Nephron progenitor cell (in vitro differentiated cells): ENCODE results near the gene ARMC3.
A peak's percentile ranks its signal among the peaks of the same experiment; 100 is the strongest.
"Not testable (repeated sequence)": the region's sequence is repeated elsewhere in the genome, so short reads cannot be mapped to it uniquely, and the experiment has no call there.

Source experiments
- DNase-seq: peaks from one replicate; pipeline ENCODE4 v3.0.0; 2021
- H3K27ac Mint-ChIP-seq: 2 replicates; pipeline ENCODE4 v1.8.0; 2021; ENCODE audit warnings: mild to moderate bottlenecking, moderate library complexity, mixed read lengths
- H3K27me3 Mint-ChIP-seq: 2 replicates; pipeline ENCODE4 v1.8.0; 2021; ENCODE audit warnings: mild to moderate bottlenecking, low read depth, mixed read lengths; ENCODE audit not compliant: poor library complexity
- H3K36me3 Mint-ChIP-seq: 2 replicates; pipeline ENCODE4 v1.8.0; 2021; ENCODE audit warnings: low read depth, mixed read lengths
- H3K4me1 Mint-ChIP-seq: 2 replicates; pipeline ENCODE4 v1.8.0; 2021; ENCODE audit warnings: mixed read lengths
- H3K4me3 Mint-ChIP-seq: 2 replicates; pipeline ENCODE4 v1.8.0; 2021; ENCODE audit warnings: mild to moderate bottlenecking, moderate library complexity, mixed read lengths
- H3K9me3 Mint-ChIP-seq: 2 replicates; pipeline ENCODE4 v1.8.0; 2021; ENCODE audit warnings: mild to moderate bottlenecking, moderate library complexity, mixed read lengths
- TF ChIP-seq, protein P1 (sequence below): fragments of 200-600 bp; sonication (generic); IDR thresholded peaks from 2 replicates; pipeline ENCODE4 v1.5.0; 2021; ENCODE audit warnings: antibody characterized with exemption

The ARMC3 gene

DNA sequence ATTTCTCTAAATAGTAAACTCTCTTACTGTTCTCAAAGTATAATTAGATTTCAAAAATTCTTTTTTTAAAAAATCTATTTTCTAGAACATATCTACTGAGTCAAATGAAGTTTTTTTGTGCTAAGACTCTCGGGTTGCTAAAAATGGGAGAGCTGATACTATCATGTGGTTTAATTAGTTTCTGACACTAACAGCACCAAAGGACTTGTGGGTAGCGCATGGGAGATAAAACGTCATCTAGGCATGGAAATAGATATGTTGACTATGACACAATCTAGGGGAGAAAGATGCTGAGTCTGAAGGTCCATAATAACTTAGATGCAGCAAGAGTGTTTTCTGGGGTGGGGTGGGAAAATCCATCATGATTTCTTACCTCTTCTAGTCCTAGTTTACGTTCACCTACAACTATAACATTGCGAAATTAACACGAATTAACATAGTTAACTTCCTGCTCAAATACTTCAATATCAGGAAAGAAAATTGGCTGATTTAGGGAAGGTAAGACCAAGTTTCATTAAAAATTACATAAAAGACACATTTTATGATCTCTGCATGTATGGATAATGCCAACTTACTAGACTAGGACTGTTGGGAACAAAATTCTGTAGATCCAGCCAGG is 14.3 kb upstream of the ARMC3 start:
- no peak for DNase-seq
- TF ChIP-seq, protein P1, sequence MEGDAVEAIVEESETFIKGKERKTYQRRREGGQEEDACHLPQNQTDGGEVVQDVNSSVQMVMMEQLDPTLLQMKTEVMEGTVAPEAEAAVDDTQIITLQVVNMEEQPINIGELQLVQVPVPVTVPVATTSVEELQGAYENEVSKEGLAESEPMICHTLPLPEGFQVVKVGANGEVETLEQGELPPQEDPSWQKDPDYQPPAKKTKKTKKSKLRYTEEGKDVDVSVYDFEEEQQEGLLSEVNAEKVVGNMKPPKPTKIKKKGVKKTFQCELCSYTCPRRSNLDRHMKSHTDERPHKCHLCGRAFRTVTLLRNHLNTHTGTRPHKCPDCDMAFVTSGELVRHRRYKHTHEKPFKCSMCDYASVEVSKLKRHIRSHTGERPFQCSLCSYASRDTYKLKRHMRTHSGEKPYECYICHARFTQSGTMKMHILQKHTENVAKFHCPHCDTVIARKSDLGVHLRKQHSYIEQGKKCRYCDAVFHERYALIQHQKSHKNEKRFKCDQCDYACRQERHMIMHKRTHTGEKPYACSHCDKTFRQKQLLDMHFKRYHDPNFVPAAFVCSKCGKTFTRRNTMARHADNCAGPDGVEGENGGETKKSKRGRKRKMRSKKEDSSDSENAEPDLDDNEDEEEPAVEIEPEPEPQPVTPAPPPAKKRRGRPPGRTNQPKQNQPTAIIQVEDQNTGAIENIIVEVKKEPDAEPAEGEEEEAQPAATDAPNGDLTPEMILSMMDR: no peak
- H3K4me3 Mint-ChIP-seq: no peak overlapping the region
- H3K4me1 Mint-ChIP-seq: peaks cover 13% of the 10 kb centered on the region
- peaks cover 13% of the 10 kb centered on the region for H3K36me3 Mint-ChIP-seq
- H3K9me3 Mint-ChIP-seq: peaks cover 59% of the 10 kb centered on the region
- H3K27ac Mint-ChIP-seq: no peak overlapping the region
- H3K27me3 Mint-ChIP-seq: no peaks in the 10 kb centered on the region

DNA sequence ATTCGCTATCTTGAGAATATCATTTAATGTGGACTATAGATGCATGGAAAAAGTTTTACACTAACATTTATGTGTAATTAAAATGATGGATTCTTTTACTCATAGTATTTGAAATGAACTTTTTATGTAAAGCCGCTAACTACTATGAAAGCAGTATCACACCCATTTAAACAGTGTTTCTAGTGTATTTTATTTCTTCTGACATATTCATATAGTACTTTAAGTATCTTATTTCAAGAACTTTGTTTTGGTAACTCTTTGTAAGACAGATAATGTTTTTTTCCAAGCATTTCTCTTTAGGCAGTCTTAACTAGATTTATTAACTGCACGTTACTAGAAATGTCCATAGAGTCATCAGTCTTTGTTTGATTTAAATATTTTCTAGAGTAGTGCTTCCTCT is 12.5 kb upstream of the ARMC3 start:
- H3K9me3 Mint-ChIP-seq: peaks cover 41% of the 10 kb centered on the region
- peaks cover 13% of the 10 kb centered on the region for H3K4me1 Mint-ChIP-seq
- TF ChIP-seq, protein P1: no peak
- H3K36me3 Mint-ChIP-seq: peaks cover 4% of the 10 kb centered on the region
- no peak for DNase-seq
- no peaks in the 10 kb centered on the region for H3K27me3 Mint-ChIP-seq
- no peak overlapping the region for H3K4me3 Mint-ChIP-seq
- H3K27ac Mint-ChIP-seq: no peak overlapping the region

DNA sequence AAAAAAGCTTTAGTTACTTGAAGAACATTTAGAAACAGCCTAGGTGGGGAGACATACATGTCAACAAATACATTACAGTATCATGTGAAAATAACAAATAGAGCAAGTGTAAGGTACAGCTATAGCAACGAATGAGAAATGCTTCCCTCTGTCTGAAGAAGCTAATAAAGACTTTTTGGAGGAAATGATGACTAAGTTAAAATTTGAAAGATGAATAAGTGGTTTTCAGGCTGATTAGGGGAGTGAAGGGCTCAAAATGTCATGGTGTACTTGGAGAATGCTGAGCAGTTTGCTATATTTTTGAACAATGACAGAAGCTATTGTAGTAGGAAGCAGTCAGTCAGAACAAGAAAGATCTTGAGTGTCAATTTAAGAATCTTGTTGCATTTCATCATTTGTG is 2.8 kb upstream of the ARMC3 start:
- Mint-ChIP-seq H3K27me3 (peaks cover 15% of the 10 kb centered on the region), H3K36me3 (no peaks in the 10 kb centered on the region), H3K27ac (no peak overlapping the region), H3K4me3 (no peak overlapping the region), H3K9me3 (peaks cover 18% of the 10 kb centered on the region), H3K4me1 (no peaks in the 10 kb centered on the region)
- DNase-seq: no peak
- TF ChIP-seq, protein P1: no peak

DNA sequence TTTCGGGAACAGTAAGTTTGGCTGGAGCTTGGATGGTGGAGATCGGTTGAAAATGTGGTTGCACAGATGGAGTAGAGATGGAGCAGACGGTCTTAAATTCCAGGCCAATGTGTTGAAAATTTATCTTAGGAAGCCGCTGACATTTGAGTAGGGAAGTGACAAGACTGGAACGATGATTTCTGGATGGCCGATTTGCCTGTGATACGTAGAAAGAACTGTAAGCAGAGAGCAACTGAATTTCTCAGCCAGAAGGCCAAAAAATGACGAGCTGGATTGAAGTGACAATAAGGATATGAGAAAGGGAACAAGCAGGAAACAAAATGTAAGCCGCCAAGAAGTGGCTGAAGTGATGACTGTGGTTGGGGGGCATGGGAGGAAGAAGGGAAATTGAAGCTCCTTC is 687 bp upstream of the ARMC3 start:
- peaks cover 15% of the 10 kb centered on the region for H3K27me3 Mint-ChIP-seq
- TF ChIP-seq, protein P1: no peak
- no peak overlapping the region for H3K27ac Mint-ChIP-seq
- no peaks in the 10 kb centered on the region for H3K36me3 Mint-ChIP-seq
- H3K4me1 Mint-ChIP-seq: peaks cover 4% of the 10 kb centered on the region
- peaks cover 6% of the 10 kb centered on the region for H3K9me3 Mint-ChIP-seq
- DNase-seq: no peak
- H3K4me3 Mint-ChIP-seq: no peak overlapping the region

DNA sequence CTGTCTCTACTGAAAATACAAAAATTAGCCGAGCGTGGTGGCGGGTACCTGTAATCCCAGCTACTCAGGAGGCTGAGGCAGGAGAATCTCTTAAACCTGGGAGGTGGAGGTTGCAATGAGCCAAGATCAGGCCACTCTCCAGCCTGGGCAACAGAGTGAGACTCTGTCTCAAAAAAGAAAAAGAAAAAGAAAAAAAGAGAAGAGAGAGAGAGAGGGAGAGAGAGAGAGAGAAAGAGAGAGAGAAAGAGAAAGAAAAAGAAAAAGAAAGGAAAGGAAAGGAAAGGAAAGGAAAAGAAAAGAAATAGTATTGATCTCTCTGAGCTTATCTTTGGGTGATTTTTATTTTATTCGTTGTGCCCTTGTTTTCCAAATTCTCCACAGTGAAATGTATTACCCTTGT is 1.2 kb downstream of the ARMC3 start:
- H3K36me3 Mint-ChIP-seq, H3K27ac Mint-ChIP-seq, H3K9me3 Mint-ChIP-seq, H3K4me1 Mint-ChIP-seq, DNase-seq: not testable (repeated sequence)
- Mint-ChIP-seq H3K27me3 (peaks cover 18% of the 10 kb centered on the region), H3K4me3 (peak overlapping the region; percentile 18)

DNA sequence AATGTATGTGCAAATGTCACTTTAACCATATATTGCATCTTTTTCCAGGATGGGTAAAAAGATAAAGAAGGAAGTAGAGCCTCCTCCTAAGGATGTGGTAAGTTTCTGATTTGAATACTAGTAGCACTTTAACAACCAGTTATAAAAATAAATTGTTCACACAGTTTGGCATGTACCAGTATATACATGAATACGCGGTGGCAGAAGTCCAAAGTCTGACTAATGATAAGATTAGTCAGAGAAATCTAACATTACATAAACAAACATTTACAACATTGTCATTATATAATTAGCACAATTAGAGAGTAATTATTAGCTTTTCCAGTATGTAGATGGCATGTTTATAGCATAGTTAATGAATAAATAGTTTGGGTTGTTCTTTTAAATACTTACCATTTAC is 4.1 kb downstream of the ARMC3 start:
- peaks cover 18% of the 10 kb centered on the region for H3K27me3 Mint-ChIP-seq
- peaks cover 13% of the 10 kb centered on the region for H3K4me1 Mint-ChIP-seq
- H3K9me3 Mint-ChIP-seq: no peaks in the 10 kb centered on the region
- H3K4me3 Mint-ChIP-seq: no peak overlapping the region
- no peak for DNase-seq
- TF ChIP-seq, protein P1: no peak
- H3K27ac Mint-ChIP-seq: no peak overlapping the region
- H3K36me3 Mint-ChIP-seq: no peaks in the 10 kb centered on the region
